GM12891 (cell line): ENCODE data around the gene CATSPER1.

Experiments used
- PAX5 ChIP-seq: IDR thresholded peaks from 2 replicates; pipeline ENCODE4 v1.6.1; 2011; ENCODE audit warnings: low read length, moderate library complexity, mild to moderate bottlenecking; ENCODE audit not compliant: insufficient read depth, severe bottlenecking
- POLR2A ChIP-seq: IDR thresholded peaks from 2 replicates; pipeline ENCODE4 v1.6.1; 2011; ENCODE audit warnings: low read depth, low read length, control low read depth

- TF ChIP-seq POLR2A (no peak), PAX5 (no peak)
Observed at GRCh38 chr11:66050581-66051231, 24.4 kb upstream of the CATSPER1 start.
